Activated T-helper 1 cell treated with anti-CD3 and anti-CD28 coated beads, Interleukin-2, amount 50 U/mL, for 16 hours (primary cell): ENCODE data around the gene MERTK.
"Not testable (repeated sequence)": the region's sequence is repeated elsewhere in the genome, so short reads cannot be mapped to it uniquely, and the experiment has no call there.

ENCODE experiments used
- DNase-seq, 2 donors: peaks; one replicate each; pipeline ENCODE4 v3.0.0-alpha.2; 2020; ENCODE audit warnings: low read depth in 1 of 2, low spot score in 1 of 2

Gene MERTK

DNA sequence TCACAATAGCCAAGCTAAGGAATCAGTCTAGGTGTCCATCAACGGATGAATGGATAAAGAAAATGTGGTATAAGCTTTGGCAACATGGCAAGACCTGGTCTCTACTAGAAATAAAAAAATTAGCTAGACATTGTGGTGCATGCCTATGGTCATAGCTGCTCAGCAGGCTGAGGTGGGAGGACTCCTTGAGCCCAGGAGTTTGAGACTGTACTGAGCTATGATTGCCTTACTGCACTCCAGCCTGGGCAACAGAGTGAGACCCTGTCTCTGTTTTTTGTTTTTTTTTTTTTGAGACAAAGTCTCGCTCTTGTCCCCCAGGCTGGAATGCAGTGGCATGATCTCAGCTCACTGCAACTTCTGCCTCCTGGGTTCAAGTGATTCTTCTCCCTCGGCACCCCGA is 11.6 kb downstream of the MERTK start:
- not testable (repeated sequence) for DNase-seq

DNA sequence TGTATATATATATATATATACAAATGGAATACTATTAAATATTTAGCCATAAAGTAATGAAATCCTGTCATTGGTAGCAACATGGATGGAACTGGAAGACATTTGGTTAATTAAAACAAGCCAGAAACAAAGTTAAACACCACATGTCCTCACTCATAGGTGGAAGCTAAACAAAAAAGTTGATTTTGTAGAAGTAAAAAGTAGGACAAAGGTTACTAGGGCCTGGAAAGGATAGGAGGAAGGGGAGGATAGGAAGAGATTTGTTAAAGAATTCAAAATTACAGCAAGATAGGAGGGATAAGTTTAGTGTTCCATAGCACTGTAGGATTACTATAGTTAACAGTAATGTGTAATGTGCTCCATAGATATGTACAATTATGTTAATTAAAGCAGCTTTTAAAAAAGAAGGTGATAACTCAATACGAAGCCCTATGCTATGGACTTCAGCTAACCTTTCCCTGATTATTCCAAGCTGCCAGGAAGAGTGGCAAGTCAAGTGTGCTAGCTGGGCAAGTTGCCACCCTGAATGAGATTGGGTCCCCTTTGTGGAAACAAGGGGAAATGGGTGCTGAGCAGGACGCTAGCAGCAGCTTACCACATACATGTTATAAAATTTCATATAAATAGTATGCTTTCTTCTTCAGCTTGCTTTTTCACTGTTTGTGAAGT is 12.3 kb downstream of the MERTK start:
- no peak for DNase-seq

DNA sequence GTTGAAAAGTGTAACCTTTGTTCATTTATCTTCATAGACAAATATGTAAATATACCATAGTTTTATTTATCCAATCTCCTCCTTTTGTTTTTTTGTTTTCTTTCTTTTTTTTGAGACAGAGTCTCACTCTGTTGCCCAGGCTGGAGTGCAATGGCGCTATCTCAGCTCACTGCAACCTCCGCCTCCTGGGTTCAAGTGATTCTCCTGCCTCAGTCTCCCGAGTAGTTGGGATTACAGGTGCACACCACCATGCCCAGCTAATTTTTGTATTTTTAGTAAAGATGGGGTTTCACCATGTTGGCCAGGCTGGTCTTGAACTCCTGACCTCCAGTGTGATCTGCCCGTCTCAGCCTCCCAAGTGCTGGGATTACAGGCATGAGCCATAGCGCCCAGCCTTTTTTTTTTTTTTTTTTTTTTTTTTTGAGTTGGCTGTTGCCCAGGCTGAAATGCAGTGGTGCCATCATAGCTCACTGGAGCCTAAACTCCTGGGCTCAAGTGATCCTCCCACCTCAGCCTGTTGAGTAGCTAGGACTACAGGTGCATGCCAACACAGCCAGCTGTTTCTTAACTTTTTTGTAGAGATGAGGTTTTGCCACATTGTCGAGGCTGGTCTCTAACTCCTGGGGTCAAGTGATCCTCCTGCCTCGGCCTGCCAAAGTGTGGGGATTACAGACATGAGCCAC is 13.0 kb downstream of the MERTK start:
- DNase-seq, result not testable (repeated sequence)

DNA sequence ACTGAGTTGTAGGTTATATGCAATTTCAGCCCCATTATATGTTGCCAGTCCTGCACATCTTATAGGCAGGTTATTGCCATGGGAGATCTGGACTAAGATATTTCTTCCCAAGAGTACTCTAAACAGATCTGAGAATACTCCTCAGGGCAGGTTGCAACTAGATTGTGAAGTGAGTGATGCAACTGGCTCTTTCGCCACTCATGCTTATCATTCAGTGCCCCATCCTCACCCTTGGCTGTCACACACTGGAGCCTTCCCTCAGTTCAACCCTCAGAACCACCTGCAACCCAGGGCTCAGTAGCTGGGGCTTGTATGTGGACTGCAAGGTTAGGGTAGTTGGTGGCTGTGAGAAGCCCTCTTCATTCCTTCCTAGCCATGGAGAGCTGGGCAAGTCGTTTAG is 14.1 kb downstream of the MERTK start:
- no peak for DNase-seq

DNA sequence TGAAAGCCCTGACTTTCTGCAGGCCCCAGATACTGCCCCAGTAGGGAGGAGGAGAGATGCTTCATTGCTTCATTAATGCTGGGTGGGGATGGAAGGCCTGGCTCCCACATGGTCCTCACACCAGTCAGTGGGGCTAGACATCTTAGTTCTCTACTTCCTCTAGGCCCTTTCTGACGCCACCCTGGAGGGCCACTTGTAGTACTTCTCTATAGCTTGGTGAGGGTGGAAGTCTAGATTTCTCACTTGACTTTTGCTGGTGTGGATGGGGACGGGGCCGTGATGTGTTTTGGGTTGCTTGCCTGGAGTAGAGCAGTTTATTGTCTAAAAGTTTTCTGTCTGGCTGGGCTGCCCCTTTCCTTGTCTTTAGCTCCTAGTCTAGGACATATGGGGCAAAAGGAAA is 18.7 kb downstream of the MERTK start:
- DNase-seq, result no peak

DNA sequence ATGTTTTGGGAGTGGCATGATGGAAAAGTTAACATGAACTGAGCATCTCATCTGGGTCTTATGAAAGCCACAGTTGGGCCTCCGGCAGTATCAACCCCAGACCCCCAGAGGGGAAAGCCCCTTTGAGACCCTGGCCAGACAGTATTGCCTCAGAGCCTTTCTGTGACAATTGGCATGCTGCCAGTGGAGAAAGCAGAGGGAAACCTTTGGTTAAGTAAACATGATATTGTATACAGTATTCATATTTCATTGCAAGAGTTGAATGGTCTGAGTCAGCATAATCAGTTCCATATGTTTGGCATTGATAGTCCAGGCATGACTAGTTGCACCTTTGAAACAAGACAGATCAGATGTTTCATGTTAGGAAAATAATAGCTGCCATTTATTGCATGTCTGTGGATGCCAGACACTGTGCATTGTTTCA is 20.0 kb downstream of the MERTK start:
- DNase-seq, result no peak

DNA sequence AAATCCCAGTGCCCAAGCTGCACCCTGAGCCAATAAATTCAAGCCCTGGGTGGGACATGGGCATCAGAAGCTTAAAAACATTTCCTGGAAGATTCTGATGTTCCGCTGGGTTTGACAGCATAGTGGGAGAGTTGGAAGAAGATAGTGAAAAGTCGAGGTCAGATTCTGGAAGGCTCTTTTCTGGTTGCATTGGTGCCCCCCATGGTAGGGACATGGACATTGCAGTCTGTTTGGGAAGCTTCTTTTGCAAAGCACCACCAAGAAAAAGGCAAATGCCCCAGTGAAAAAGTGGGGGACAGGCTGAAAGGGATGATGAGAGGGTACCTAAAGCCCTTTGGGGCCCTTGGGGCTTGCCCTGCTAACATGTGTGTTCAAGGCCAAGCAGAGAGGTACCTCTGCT is 21.0 kb downstream of the MERTK start:
- no peak for DNase-seq

DNA sequence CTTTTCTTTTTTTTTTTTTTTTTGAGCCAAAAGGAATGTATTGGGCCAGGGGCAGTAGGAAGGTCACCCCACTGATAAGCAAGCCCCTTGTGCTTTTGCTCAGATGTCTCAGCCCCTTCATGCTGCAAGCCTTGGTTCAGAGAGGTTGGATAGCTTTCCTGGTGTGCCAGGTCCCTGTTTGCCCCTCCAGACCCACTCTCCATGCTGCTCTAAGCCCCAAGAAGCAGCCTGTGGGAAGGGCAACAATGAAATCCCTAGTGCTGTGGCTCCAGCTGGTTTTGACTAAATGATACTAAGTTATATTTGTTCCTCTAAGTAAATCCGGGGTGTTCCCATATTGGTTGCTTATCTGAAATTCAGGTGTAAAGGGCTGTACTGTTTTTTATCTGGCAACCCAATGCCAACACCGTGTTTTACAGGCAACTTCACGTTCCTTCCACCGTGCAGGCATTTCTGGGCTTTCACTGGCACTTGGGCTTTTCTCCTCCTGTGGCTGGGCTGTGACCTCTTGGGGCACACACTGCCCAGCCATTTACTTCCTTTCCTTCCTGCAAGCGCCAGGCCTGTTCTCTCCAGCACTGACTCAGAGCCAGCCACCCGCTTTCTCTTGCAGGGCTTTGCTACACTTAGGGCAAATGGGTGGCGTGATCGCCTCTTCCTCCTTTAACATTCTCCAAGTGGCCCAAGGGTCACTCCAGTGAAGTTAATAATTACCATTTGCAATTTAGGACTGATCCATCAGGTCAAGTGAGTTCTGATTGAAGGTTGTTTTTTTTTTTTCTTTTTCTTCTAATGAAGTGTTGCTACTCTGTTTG is 21.6 kb downstream of the MERTK start:
- no peak for DNase-seq

DNA sequence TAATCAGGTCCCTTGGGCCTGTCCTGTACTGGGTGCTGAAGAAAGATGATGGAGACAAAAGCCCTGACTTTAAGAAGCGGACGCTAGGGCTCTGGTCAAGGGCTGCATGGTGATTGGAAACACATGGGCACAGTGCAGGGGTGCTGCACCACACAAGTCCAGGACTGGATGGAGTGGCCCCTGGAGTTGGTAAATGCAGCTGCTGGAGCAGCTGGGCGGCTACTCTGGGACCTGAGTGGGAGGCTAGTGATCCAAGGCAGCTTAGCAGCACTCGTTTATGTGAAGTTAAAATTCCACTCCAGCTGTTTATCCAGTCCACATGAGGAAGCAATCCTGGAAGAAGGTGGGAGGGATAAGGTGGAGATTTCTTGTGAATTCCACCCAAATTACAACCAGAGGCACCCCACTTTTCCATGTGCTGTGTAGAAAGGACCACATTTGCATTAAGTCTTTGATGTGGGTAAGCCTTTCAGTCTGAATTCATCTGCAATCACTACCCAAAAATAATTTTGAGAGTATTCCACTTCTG is 24.9 kb downstream of the MERTK start:
- no peak for DNase-seq

DNA sequence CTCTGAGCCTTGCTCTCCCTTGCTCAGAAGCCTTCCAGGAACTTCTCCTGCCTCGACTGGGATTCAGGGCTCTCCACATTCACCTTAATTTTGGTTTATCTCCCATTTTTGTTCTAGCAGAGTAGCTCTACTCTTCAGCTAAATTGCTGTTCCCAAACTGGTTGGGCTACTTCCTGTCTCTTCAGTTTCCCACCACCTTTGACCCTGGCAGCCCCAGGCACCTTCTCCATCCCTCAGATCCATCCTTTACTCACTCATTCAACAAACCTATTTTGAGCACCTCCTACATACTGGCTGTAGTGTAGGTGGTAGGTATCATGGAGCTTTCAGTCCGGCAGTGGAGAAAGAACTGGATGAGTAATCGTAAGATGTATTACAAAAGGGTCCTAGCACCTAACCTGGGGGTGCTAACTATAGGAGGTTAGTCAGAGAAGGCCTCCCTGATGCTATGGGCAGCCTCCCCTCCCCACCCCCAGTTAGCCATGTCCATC is 26.3 kb downstream of the MERTK start:
- DNase-seq, result no peak

DNA sequence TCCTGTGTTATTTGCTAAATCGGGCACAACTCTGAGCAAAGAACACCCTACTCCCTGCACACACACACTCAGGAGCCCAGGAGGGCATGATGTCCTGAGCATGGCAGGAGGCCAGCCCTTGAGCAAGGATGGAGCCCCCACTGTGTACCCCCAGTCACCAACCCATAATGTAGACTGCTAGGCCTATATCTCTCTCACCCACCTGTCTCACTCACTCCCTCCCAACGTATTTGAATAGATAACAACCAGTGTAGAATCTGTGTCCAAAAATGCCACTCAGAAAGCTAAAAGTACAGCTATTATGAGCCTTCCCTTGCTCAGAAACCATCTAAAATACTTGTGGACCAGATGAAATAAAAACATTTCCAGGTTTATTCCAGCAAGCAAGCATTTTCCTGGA is 29.3 kb downstream of the MERTK start:
- DNase-seq, result no peak

DNA sequence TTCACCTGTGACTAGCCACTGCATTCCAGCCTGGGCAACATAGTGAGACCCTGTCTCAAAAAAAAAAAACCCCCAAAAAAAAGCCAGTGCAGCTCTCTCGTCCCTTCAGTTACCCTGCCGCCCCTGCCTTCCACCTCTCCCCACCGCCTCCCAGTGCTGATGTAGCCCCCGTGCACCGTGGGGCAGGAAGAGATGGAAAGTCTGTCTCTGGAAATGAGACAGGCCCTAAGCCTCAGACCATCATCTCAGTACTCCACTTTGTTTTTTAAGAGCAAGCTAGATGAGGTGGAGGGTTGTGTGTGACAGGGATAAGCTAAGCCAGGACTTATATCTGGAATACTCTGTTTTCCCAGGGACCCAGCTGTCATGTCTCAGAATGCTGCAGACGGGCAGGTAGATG is 32.0 kb downstream of the MERTK start:
- DNase-seq, result no peak

DNA sequence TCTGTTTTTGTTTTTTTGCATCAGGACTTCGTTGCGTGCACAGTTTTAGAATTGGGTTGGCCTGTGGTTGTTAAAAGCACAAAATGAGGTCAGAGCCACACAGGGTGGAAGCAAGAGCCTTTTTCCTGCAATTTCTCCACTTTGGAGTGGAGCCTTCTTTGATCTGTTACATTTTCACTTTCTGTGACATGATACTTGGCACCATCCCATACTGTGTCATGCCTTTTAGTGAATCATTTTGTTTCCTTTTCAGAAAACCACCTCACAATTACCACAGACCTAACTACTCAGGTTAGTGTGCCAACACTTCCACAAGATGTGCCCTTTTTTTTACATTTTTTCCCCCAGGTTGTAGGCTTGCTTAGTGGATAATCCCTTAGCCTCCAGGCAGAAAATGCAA is 32.5 kb downstream of the MERTK start:
- DNase-seq, result no peak

DNA sequence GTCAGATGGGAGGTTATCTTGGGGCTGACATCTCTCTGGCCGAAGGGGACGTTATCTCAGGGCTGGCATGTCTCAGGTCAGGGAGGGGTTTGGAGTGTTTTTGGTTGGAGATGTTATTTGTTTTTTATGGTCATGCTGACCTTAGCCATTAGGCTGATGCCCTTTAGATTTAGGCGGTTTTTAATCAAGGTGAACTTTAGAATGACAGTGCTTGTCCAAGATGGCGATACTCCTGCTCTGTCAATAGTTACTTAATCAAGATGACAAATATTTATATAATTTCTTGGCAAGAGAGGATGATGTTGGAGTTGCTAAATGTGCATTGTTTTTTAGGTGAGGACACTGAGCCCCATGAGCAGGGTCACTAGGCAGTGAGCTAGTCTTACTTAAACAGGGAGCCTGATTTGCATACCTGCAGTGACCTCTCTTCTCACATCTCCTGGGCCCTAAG is 34.5 kb downstream of the MERTK start:
- no peak for DNase-seq

DNA sequence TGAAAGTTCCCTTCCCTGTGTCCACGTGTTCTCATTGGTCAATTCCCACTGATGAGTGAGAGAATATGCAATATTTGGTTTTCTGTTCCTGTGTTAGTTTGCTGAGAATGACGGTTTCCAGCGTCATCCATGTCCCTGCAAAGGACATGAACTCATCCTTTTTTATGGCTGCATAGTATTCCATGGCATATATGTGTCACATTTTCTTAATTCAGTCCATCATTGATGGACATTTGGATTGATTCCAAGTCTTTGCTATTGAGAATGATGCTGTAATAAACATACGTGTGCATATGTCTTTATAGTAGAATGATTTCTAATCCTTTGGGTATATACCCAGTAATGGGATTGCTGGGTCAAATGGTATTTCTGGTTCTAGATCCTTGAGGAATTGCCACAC is 35.5 kb downstream of the MERTK start:
- DNase-seq, result not testable (repeated sequence)

DNA sequence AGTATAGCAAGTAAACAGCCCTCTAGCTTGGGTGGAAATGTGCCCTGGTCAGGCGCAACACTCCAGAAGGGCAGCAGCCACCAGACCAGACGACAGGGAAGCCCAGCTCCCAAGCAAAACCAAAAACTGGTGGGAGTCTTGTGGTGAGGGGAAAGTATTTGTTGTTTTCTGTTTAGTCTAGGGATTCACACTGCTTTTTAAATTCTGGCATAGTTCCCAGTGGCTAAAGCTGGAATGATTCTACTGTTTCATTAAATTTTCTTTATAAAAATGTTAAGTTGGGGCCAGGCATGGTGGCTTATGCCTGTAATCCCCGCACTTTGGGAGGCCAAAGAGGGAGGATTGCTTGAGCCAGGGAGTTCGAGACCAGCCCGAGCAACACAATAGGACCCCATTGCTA is 38.5 kb downstream of the MERTK start:
- no peak for DNase-seq

DNA sequence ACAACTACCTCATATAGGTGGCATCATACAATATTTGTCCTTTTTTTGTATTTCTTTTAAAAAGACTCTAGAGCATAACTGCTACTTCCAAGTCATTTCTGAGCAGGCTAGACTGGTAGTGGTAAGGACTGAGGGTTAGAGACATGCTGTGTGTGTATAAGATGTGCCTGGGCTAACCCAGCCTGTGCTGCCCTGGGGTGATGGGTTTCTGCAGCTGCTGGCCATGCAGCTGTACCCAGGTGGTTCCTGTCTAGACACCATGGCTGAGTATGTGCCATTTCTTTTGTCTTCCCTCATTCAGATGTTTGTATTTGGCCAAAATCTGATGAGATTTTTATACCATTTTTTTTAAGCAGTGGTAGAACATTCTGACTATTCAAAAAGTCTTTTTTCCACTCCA is 40.0 kb downstream of the MERTK start:
- no peak for DNase-seq

DNA sequence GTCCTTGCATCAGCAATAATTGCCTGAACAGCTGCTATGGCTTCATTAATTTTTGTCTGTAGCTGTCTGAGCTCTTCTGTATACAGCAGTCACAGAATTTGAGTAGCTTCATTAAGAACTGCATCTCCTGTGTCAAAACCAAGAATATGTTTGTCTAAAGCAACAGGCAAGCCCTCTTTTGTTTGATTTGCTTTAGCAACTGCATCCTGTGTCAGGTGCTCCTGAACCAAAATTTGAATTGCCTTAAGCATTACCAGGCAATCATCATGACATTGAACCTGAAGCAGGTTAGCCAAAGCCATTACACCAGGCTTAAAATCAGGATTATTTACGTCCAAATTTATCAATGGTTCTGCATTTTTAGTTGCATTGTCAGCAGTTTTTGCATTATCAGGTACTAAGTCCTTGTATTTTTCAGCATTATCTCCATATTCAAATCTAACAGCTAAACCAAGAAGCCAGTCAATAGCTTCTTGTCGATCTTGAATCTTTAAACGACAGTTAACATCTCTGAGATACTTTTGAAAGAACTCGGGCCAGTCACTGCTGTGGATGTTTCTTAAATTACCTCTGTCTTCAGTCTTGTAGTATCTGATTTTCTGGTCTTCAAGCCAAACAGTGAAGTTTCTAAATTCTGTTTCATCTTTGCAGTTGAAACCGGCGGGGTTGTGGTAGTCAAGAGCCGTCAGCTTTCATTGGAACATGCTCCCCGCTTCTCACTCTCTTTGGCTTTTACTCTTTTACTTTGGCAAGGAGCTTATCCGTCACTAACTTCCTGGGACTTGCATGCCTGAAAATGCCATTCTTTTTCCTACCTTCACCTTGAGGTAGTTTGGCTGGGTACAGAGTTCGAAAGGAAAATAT is 42.2 kb downstream of the MERTK start:
- no peak for DNase-seq

DNA sequence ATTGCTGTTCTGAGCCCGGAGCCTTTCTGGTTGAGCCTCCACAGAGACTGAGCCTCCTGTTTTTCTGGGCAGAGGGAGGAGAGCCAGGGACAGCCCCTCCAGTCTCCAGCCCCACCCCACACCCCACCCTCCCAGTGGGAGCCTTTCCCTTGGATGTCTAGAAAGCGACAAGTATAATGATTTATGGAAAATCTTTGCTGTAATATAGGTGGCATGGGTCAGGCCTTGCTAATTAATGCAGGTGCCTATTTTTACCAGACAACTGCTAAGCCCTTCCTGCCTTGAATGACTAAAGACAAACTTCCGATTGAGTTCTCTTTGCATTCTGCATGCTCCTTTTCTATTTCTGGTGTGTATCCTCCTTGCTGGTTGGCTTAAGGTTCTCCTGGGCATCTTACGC is 43.1 kb downstream of the MERTK start:
- DNase-seq, result no peak

DNA sequence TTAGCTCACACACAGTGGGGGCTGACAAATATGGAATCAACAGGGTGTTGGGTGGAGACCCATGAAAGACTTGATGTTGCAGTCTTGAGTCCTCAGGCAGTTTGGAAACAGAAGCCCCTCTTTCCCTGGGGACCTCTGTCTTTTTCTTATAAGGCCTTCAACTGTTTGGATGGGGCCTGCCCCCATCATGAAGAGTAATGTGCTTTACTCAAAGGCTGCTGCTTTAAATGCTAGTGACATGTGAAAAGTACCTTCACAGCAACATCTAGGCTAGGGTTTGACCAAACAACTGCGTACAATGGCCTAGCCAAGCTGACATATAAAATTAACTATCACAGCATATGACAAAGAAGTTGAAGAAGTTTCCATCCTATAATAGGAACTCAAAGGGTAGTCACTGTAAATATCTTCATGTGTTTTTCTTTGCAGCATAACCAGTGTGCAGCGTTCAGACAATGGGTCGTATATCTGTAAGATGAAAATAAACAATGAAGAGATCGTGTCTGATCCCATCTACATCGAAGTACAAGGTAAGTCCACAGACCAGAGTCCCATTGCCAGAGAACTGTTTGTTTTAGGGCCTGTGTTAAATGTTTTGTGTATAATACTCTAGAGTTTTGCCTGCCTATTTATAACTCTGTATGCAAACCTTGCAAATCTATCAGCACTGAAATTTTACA is 46.3 kb downstream of the MERTK start:
- DNase-seq, result no peak
